HEK293 (cell line): ENCODE data around the gene CBX2.

ENCODE experiments used
- CTCF ChIA-PET: fragments of 350-600 bp; formaldehyde crosslinking; extraction: SDS; loops from one replicate; lab custom pipeline; 2021; ENCODE audit warnings: antibody characterized with exemption; lab: Yijun Ruan, JAX
- POLR2A ChIA-PET: fragments of 300-600 bp; formaldehyde crosslinking; extraction: SDS; loops from one replicate; lab custom pipeline; 2020; ENCODE audit warnings: antibody characterized with exemption, inconsistent platforms; lab: Yijun Ruan, JAX
- H3K27ac ChIP-seq: fragments of 200-500 bp; sonication (Bioruptor generic); 2 replicates; pipeline ENCODE4 v1.5.1; 2014; ENCODE audit warnings: low read depth, low read length, control low read depth, inconsistent platforms; ENCODE audit errors: extremely low read depth
- H3K36me3 ChIP-seq, 2 experiments: fragments of 200-500 bp in 1 of 2; sonication (Bioruptor generic) in 1 of 2; 1 replicate in 1 of 2; 2 replicates in 1 of 2; pipeline ENCODE4 v1.5.1; 2014 to 2017; ENCODE audit warnings: inconsistent platforms in 2 of 2, low read length in 2 of 2; ENCODE audit not compliant: control insufficient read depth in 2 of 2, insufficient read depth in 1 of 2
- H3K4me1 ChIP-seq: fragments of 200-500 bp; sonication (Bioruptor generic); 2 replicates; pipeline ENCODE4 v1.5.1; 2014; ENCODE audit warnings: mild to moderate bottlenecking, low read length, inconsistent platforms; ENCODE audit not compliant: control insufficient read depth, insufficient read depth
- H3K4me3 ChIP-seq: 2 replicates; pipeline ENCODE4 v1.5.1; 2011; ENCODE audit warnings: low read depth, mild to moderate bottlenecking, control low read depth, low read length, moderate library complexity
- H3K9me3 ChIP-seq: fragments of 200-500 bp; sonication (Bioruptor generic); 2 replicates; pipeline ENCODE4 v1.5.1; 2014; ENCODE audit warnings: low read depth, low read length, inconsistent platforms; ENCODE audit not compliant: control insufficient read depth, insufficient read depth
- GLI2 ChIP-seq: fragments of 450-650 bp; formaldehyde crosslinking; IDR thresholded peaks from 2 replicates; pipeline ENCODE4; 2017; ENCODE audit warnings: missing biosample characterization, missing genetic modification characterization, low read depth, borderline replicate concordance
- HOXC10 ChIP-seq: sonication (generic); formaldehyde crosslinking; IDR thresholded peaks from 2 replicates; pipeline ENCODE4 v1.8.1; 2023; ENCODE audit warnings: mild to moderate bottlenecking, missing genetic modification reagents
- PATZ1 ChIP-seq: fragments of 450-650 bp; formaldehyde crosslinking; IDR thresholded peaks from 2 replicates; pipeline ENCODE4 v1.5.1; 2016; ENCODE audit warnings: missing biosample characterization, missing genetic modification characterization
- SP7 ChIP-seq: fragments of 450-650 bp; formaldehyde crosslinking; IDR thresholded peaks from 2 replicates; pipeline ENCODE4 v1.5.1; 2016; ENCODE audit warnings: missing biosample characterization, missing genetic modification characterization
- TRIM28 ChIP-seq: IDR thresholded peaks from 2 replicates; pipeline ENCODE4 v1.6.1; 2011; ENCODE audit warnings: low read length, control low read depth, borderline replicate concordance
- YY1 ChIP-seq: fragments of 450-650 bp; formaldehyde crosslinking; IDR thresholded peaks from 2 replicates; pipeline ENCODE4 v1.5.1; 2018; ENCODE audit warnings: missing biosample characterization, missing genetic modification characterization
- ZFHX2 ChIP-seq: fragments of 450-650 bp; formaldehyde crosslinking; conservative IDR thresholded peaks from 2 replicates; pipeline ENCODE4 v1.5.1; 2016; ENCODE audit warnings: missing biosample characterization, missing genetic modification characterization
- ZFP3 ChIP-seq: fragments of 450-650 bp; formaldehyde crosslinking; IDR thresholded peaks from 2 replicates; pipeline ENCODE4 v1.5.1; 2016; ENCODE audit warnings: low read depth, missing biosample characterization, missing genetic modification characterization
- ZFP41 ChIP-seq: fragments of 450-650 bp; formaldehyde crosslinking; IDR thresholded peaks from 2 replicates; pipeline ENCODE4 v1.5.1; 2016; ENCODE audit warnings: missing biosample characterization, missing genetic modification characterization, borderline replicate concordance
- ZFP69B ChIP-seq: fragments of 450-650 bp; formaldehyde crosslinking; IDR thresholded peaks from 2 replicates; pipeline ENCODE4 v1.5.1; 2016; ENCODE audit warnings: missing biosample characterization, missing genetic modification characterization
- ZNF132 ChIP-seq: fragments of 450-650 bp; formaldehyde crosslinking; IDR thresholded peaks from 2 replicates; pipeline ENCODE4 v1.5.1; 2017; ENCODE audit warnings: missing biosample characterization, missing genetic modification characterization, borderline replicate concordance
- ZNF302 ChIP-seq: fragments of 450-650 bp; formaldehyde crosslinking; IDR thresholded peaks from 2 replicates; pipeline ENCODE4 v1.5.1; 2016; ENCODE audit warnings: missing biosample characterization, missing genetic modification characterization, low read depth
- ZNF366 ChIP-seq: fragments of 450-650 bp; formaldehyde crosslinking; conservative IDR thresholded peaks from 2 replicates; pipeline ENCODE4 v1.5.1; 2016; ENCODE audit warnings: missing biosample characterization, missing genetic modification characterization
- ZNF585B ChIP-seq: fragments of 450-650 bp; formaldehyde crosslinking; IDR thresholded peaks from 2 replicates; pipeline ENCODE4 v1.5.1; 2016; ENCODE audit warnings: missing biosample characterization, missing genetic modification characterization
- ZNF660 ChIP-seq: fragments of 450-650 bp; IDR thresholded peaks from 2 replicates; pipeline ENCODE4 v1.5.1; 2018; ENCODE audit warnings: missing biosample characterization, mild to moderate bottlenecking, missing genetic modification characterization
- ZSCAN16 ChIP-seq: fragments of 450-650 bp; formaldehyde crosslinking; IDR thresholded peaks from 2 replicates; pipeline ENCODE4 v1.5.1; 2016; ENCODE audit warnings: missing biosample characterization, missing genetic modification characterization
- ZSCAN23 ChIP-seq: fragments of 450-650 bp; formaldehyde crosslinking; IDR thresholded peaks from 2 replicates; pipeline ENCODE4 v1.5.1; 2016; ENCODE audit warnings: missing biosample characterization, missing genetic modification characterization
- ZSCAN5A ChIP-seq: fragments of 450-650 bp; formaldehyde crosslinking; IDR thresholded peaks from 2 replicates; pipeline ENCODE4 v1.5.1; 2016; ENCODE audit warnings: missing biosample characterization, missing genetic modification characterization
- TF ChIP-seq, protein P1 (sequence below): fragments of 450-650 bp; formaldehyde crosslinking; IDR thresholded peaks from 2 replicates; pipeline ENCODE4 v1.5.1; 2017; ENCODE audit warnings: missing biosample characterization, missing genetic modification characterization
- TF ChIP-seq, protein P2 (sequence below): fragments of 450-650 bp; formaldehyde crosslinking; IDR thresholded peaks from 2 replicates; pipeline ENCODE4 v1.5.1; 2017; ENCODE audit warnings: missing biosample characterization, missing genetic modification characterization

The CBX2 gene

DNA sequence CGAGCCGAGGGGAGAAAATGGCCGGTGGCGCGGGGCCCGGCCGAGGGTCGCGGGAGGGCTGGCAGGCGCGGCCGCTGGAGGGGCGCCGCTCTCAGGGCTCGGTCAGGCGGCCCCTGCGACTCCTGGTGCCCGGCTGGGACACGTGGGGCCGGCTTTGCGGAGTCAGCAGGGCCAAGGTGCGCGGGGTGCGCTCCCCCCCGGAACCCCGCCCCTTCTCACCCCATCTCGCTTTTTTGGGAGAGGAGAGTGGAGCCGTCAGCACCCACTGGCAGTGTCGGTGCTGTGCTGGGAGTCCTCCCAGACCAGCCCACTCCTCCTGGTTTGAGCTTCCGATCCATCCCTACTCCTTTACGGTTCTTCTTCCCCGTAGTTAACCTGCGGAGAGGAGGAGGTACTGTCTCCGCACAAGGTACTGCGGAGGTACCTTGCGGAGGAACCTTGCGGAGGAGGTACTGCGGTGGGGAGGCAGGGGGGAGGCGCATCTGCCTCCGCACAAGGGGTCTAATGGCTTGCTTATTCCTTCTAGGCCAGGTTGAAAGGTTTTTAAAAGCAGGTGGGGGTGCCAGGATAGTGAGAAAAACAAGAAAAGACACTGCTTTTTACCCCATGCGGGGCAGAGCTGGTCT is 38.0 kb downstream of the CBX2 start:
- TF ChIP-seq PATZ1 (tag by site-specific recombination) (no peak), YY1 (tag by site-specific recombination) (no peak), ZNF366 (tag by site-specific recombination) (no peak), GLI2 (no peak), ZNF660 (no peak), ZNF585B (tag by site-specific recombination) (no peak)
- Histone ChIP-seq H3K36me3 (no peaks in the 10 kb centered on the region), H3K9me3 (no peaks in the 10 kb centered on the region), H3K27ac (no peak overlapping the region), H3K4me1 (peaks cover 15% of the 10 kb centered on the region), H3K4me3 (no peak overlapping the region)
- ChIA-PET POLR2A (interaction anchor here (2.1 kb wide), 1 partner anchor 19 kb away, joined by 7 read pairs; the partner anchor contains the start of gene CBX8), CTCF (interaction anchor here (0.7 to 2.6 kb wide), 3 partner anchors 12 to 86 kb away, joined by 3 to 12 read pairs (median 4); no protein-coding TSS in a partner anchor)

GRCh38 chr17:79818026-79818758 is 40.2 kb downstream of the CBX2 start:
- no peak for TF ChIP-seq ZFP3 (tag by site-specific recombination)
- no peak for TF ChIP-seq HOXC10 (CRISPR knock-in tag)
- TF ChIP-seq YY1 (tag by site-specific recombination), result no peak
- TF ChIP-seq SP7 (tag by site-specific recombination), result no peak
- no peak for TF ChIP-seq ZFP69B
- no peak for TF ChIP-seq ZNF132 (tag by site-specific recombination)
- no peak for TF ChIP-seq ZSCAN5A (tag by site-specific recombination)
- no peak for TF ChIP-seq ZFHX2 (tag by site-specific recombination)
- TF ChIP-seq, protein P1, sequence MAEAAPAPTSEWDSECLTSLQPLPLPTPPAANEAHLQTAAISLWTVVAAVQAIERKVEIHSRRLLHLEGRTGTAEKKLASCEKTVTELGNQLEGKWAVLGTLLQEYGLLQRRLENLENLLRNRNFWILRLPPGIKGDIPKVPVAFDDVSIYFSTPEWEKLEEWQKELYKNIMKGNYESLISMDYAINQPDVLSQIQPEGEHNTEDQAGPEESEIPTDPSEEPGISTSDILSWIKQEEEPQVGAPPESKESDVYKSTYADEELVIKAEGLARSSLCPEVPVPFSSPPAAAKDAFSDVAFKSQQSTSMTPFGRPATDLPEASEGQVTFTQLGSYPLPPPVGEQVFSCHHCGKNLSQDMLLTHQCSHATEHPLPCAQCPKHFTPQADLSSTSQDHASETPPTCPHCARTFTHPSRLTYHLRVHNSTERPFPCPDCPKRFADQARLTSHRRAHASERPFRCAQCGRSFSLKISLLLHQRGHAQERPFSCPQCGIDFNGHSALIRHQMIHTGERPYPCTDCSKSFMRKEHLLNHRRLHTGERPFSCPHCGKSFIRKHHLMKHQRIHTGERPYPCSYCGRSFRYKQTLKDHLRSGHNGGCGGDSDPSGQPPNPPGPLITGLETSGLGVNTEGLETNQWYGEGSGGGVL, result no peak
- TF ChIP-seq TRIM28, result no peak
- TF ChIP-seq ZNF302 (tag by site-specific recombination), result no peak
- no peak for TF ChIP-seq ZFP41
- TF ChIP-seq, protein P2, sequence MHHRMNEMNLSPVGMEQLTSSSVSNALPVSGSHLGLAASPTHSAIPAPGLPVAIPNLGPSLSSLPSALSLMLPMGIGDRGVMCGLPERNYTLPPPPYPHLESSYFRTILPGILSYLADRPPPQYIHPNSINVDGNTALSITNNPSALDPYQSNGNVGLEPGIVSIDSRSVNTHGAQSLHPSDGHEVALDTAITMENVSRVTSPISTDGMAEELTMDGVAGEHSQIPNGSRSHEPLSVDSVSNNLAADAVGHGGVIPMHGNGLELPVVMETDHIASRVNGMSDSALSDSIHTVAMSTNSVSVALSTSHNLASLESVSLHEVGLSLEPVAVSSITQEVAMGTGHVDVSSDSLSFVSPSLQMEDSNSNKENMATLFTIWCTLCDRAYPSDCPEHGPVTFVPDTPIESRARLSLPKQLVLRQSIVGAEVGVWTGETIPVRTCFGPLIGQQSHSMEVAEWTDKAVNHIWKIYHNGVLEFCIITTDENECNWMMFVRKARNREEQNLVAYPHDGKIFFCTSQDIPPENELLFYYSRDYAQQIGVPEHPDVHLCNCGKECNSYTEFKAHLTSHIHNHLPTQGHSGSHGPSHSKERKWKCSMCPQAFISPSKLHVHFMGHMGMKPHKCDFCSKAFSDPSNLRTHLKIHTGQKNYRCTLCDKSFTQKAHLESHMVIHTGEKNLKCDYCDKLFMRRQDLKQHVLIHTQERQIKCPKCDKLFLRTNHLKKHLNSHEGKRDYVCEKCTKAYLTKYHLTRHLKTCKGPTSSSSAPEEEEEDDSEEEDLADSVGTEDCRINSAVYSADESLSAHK (tag by site-specific recombination), result no peak
- TF ChIP-seq ZSCAN16 (tag by site-specific recombination), result no peak
- TF ChIP-seq ZSCAN23 (tag by site-specific recombination), result no peak
- Histone ChIP-seq H3K9me3 (no peaks in the 10 kb centered on the region), H3K27ac (no peak overlapping the region), H3K36me3 (no peaks in the 10 kb centered on the region), H3K4me1 (peaks cover 3% of the 10 kb centered on the region), H3K4me3 (no peak overlapping the region)
- POLR2A ChIA-PET, result interaction anchor here (1.3 to 3.2 kb wide), 4 partner anchors 11 to 21 kb away, joined by 5 to 31 read pairs (median 9); partner anchors contain the start of genes CBX4 and CBX8
- CTCF ChIA-PET, result interaction anchor here (0.6 to 2.6 kb wide), 9 partner anchors 10 to 189 kb away, joined by 3 to 12 read pairs (median 4); partner anchors contain the start of gene CBX8
